Heart right ventricle (tissue), 16 donors: ENCODE measurements around the gene SRC. TPM values are rescaled to one million over a fixed set of nuclear protein-coding genes. Genes with fewer than 3 reads are reported as not detected.

ENCODE experiments used
- ATAC-seq, 8 donors: fragments of 200-7000 bp; cut with Tn5 transposase; one replicate each; pipeline ENCODE4 v1.9.1; 2020; ENCODE audit warnings: mild to moderate bottlenecking in 8 of 8, moderate library complexity in 8 of 8, moderate number of reproducible peaks in 1 of 8
- DNase-seq, 2 donors: peaks; one replicate each; pipeline ENCODE4 v3.0.0-alpha.2; 2020
- H3K27ac ChIP-seq, 10 donors: fragments of 200-600 bp; sonication (generic) in 2 of 10; one replicate each; pipeline versions ENCODE4 v1.5.0 to v1.8.0; 2020 to 2022; ENCODE audit warnings: mild to moderate bottlenecking in 3 of 10
- H3K27me3 ChIP-seq, 7 donors: fragments of 200-600 bp; one replicate each; pipeline ENCODE4 v1.8.0; 2021 to 2022; ENCODE audit warnings: mild to moderate bottlenecking in 2 of 7
- H3K36me3 ChIP-seq, 9 donors: fragments of 200-600 bp; sonication (generic) in 1 of 9; one replicate each; pipeline versions ENCODE4 v1.5.0 to v1.8.0; 2020 to 2022; ENCODE audit warnings: mild to moderate bottlenecking in 2 of 9
- H3K4me1 ChIP-seq, 9 donors: fragments of 200-600 bp; sonication (generic) in 1 of 9; one replicate each; pipeline versions ENCODE4 v1.5.0 to v1.8.0; 2020 to 2022; ENCODE audit warnings: mild to moderate bottlenecking in 4 of 9
- H3K4me3 ChIP-seq, 10 donors: fragments of 200-600 bp; sonication (generic) in 2 of 10; one replicate each; pipeline versions ENCODE4 v1.5.0 to v1.8.0; 2020 to 2022; ENCODE audit warnings: mild to moderate bottlenecking in 7 of 10, moderate library complexity in 2 of 10
- H3K9me3 ChIP-seq, 11 donors: fragments of 200-600 bp in 10 of 11; sonication (generic) in 2 of 11; one replicate each; pipeline versions ENCODE4 v1.5.0 to v1.8.0; 2013 to 2022; ENCODE audit warnings: mild to moderate bottlenecking in 2 of 11, control low read depth in 1 of 11, moderate library complexity in 1 of 11
- WGBS, 2 donors: extraction: QIAGEN DNeasy Blood & Tissue Kit; methylation state at CpG; one replicate each; pipeline ENCODE4 v1.1.7; 2013; ENCODE audit warnings: inconsistent platforms in 1 of 2; 5-methylcytosine and 5-hydroxymethylcytosine counted together
- intact Hi-C, 10 donors: fragments of 100-400 bp; cut with DNase I; formaldehyde crosslinking; loops; one replicate each; pipeline versions ENCODE4 v1.11.1 to v1.14.2; 2022
- polyA plus RNA-seq, 2 donors: library from polyadenylated mRNA; stranded (reverse); fragments of 200-250 nt; gene quantifications; one replicate each; pipeline ENCODE4 v1.2.3, GENCODE V29; 2013
- total RNA-seq, 10 donors: library from RNA; stranded (reverse); fragmentation: NEBNext Ultra II Directional in 3 of 10; extraction: Animal tissue kit (Norgen Biotek cat#: 25700) in 3 of 10; gene quantifications; one replicate each; pipeline versions ENCODE4 v1.2.1 to v1.2.4, GENCODE V29; 2021 to 2023
- TF ChIP-seq, protein P1 (sequence below), 9 donors: fragments of 200-600 bp; sonication (generic) in 2 of 9; IDR thresholded peaks; one replicate each; pipeline versions ENCODE4 v1.5.0 to v1.8.0; 2021 to 2022; ENCODE audit warnings: antibody characterized with exemption in 9 of 9, mild to moderate bottlenecking in 5 of 9, moderate library complexity in 1 of 9
- donor health status: Arrhythmogenic right ventricular cardiomyopathy.
- donor health status: ischemic (EF 13 %, LVEDD 7.1; RV severe dilation, severe dysfunction).
- donor health status: healthy with polysubstance abuse.
- donor health status: DM: no; HTN: yes; CAD: no.
- donor health status: DM: no; HTN: no; CAD: no.
- donor health status: ischemic (EF 25% LVEDD 6.9; RV normal size, moderate dysfunction).
- donor health status: ischemic (EF 25% LVEDD 5.7; RV mildly dilated, moderate dysfunction).
- donor health status: healthy.
- donor health status: DM: yes; HTN: yes; CAD: no.
- donor health status: Ischemic cardiomyopathy.
- donor health status: ischemic (EF 35%, LVEDD 5.7; RV mildly dilated, moderate dysfunction).
- donor health status: nonischemic (EF 11% LVEDD 7.7; RV severe dilation, severe dysfunction).
- donor health status: DM: yes; HTN: yes; CAD: no.
- donor health status: PGD.
- donor health status: ischemic (EF 29% LVEDD 5.4; RV normal size, mild dysfunction).
- donor health status: nonischemic (EF 23%, LVEDD 6.1; RV moderate dilation, normal function).

SRC gene
- total and polyA plus RNA-seq, 12 donors: 1.9 to 10.8 (median 4.2) TPM

DNA sequence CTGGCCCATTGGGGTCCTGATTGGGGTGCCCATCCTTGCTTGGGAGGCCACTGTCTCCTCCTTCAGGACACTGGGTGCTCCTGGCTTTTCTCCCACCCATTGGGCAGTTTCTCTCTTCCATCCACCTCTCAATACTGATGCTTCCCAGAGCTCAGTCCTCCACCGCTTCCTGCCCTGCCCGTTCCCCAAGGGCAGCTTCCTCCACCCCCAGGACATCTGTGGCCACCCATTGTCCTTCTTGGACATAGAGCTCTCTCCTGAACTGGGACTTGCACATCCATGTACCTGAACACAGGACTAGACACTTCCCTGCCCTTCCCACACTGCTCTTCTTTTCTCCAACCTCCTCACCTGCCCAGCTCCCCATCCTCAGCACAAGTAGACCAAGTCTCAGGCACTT is 105.7 kb downstream of the SRC start:
- intact Hi-C loops: no loop called here
- WGBS, 2 donors: 80 to 88% methylated on average over 2 of the region's 2 CpGs
- Histone ChIP-seq H3K36me3 (no peaks in the 10 kb centered on the region), H3K4me1 (no peaks in the 10 kb centered on the region), H3K27me3 (no peaks in the 10 kb centered on the region), H3K27ac (no peak overlapping the region), H3K4me3 (no peak overlapping the region), H3K9me3 (peaks cover 0 to 29% (median 10%) of the 10 kb centered on the region in 11 donors)
- TF ChIP-seq, protein P1, sequence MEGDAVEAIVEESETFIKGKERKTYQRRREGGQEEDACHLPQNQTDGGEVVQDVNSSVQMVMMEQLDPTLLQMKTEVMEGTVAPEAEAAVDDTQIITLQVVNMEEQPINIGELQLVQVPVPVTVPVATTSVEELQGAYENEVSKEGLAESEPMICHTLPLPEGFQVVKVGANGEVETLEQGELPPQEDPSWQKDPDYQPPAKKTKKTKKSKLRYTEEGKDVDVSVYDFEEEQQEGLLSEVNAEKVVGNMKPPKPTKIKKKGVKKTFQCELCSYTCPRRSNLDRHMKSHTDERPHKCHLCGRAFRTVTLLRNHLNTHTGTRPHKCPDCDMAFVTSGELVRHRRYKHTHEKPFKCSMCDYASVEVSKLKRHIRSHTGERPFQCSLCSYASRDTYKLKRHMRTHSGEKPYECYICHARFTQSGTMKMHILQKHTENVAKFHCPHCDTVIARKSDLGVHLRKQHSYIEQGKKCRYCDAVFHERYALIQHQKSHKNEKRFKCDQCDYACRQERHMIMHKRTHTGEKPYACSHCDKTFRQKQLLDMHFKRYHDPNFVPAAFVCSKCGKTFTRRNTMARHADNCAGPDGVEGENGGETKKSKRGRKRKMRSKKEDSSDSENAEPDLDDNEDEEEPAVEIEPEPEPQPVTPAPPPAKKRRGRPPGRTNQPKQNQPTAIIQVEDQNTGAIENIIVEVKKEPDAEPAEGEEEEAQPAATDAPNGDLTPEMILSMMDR (IDR thresholded peaks at IDR 0.05): no peak
- no peak for ATAC-seq
- no peak for DNase-seq

DNA sequence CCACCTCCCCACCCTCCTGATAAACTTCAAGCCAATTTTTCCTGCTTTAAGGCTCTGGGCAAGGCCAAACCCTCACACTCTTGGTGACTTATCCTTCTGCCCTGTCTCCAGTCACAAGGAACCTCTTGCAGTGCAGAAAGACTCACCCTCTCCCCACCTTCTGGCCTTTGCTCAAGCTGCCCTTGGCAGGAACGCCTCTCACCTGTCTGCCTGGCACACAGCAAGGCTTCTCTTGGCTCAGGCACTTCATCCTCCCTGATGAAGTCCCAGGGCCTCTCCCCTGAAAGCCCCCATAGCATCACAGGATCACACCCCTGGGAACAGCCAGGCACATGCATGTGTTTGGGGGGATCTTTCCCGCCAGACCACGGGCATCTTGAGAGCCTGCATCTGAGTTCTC is 106.3 kb downstream of the SRC start:
- no peak overlapping the region for H3K4me3 ChIP-seq
- ATAC-seq: no peak
- intact Hi-C loops: no loop called here
- H3K27me3 ChIP-seq: no peaks in the 10 kb centered on the region
- no peaks in the 10 kb centered on the region for H3K4me1 ChIP-seq
- H3K36me3 ChIP-seq: no peaks in the 10 kb centered on the region
- H3K9me3 ChIP-seq: peaks cover 0 to 35% (median 12%) of the 10 kb centered on the region in 11 donors
- TF ChIP-seq, protein P1 (IDR thresholded peaks at IDR 0.05): no peak
- no peak overlapping the region for H3K27ac ChIP-seq
- DNase-seq: no peak
- 47 to 63% methylated on average over 3 of the region's 3 CpGs for WGBS, 2 donors

DNA sequence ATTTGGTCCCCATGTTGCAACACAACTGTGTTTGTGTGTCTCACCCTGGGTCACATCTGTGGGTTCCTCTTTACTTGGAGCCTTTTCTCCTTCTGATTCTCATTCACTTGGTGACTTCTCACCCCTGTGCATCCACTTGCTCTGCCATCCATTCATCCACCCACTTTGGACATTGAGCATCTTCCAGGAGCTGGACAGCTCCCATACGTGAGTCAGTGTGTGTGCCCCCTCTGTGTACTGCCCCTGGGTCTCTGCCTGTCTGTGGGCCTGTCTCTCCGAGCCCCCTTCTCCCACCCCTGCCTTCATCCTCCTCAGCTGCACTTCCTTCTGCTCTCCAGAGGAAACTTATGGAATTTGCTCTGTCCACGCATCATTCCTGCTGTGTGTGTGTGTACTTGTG is 107.3 kb downstream of the SRC start:
- no peak overlapping the region for H3K27ac ChIP-seq
- ATAC-seq: no peak
- 44% methylated on average over 3 of the region's 3 CpGs for WGBS, 2 donors
- H3K4me3 ChIP-seq: no peak overlapping the region
- H3K36me3 ChIP-seq: no peaks in the 10 kb centered on the region
- intact Hi-C loops: no loop called here
- TF ChIP-seq, protein P1 (IDR thresholded peaks at IDR 0.05): no peak
- H3K9me3 ChIP-seq: peaks cover 0 to 42% (median 12%) of the 10 kb centered on the region in 11 donors
- no peaks in the 10 kb centered on the region for H3K27me3 ChIP-seq
- DNase-seq: no peak
- H3K4me1 ChIP-seq: no peaks in the 10 kb centered on the region

DNA sequence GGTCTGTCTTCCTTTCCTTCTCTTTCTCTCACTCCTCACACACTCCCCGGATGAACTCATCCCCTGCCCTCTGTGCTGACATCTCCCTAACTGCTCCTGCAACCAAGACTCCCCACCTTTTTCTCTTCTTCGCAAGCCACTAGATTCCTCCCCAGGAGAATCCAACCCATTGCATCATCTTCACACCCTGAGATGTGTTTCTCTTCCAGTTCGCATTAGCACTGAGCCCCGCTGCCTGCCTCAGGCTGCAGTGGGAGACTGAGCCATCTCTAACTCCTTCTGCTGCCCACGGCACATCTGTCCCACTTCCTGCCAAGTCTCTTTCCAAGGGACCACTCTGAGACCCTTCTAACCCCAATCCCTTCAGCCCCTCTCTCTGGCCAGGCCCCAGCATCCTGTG is 107.9 kb downstream of the SRC start:
- Histone ChIP-seq H3K4me1 (no peaks in the 10 kb centered on the region), H3K4me3 (no peak overlapping the region), H3K9me3 (peaks cover 0 to 47% (median 12%) of the 10 kb centered on the region in 11 donors), H3K36me3 (no peaks in the 10 kb centered on the region), H3K27me3 (no peaks in the 10 kb centered on the region), H3K27ac (no peak overlapping the region)
- intact Hi-C loops: no loop called here
- WGBS, 2 donors: 83 to 87% methylated on average over 5 of the region's 5 CpGs
- ATAC-seq (no peak), DNase-seq (no peak)
- TF ChIP-seq, protein P1 (IDR thresholded peaks at IDR 0.05): no peak
